ENCODE measurements around the gene SIRT2.

SIRT2 gene

GRCh38 chr19:38900743-38901190 lies 1.3 kb upstream of the SIRT2 start (continued):
- TF ChIP-seq ZNF433 (tag by site-specific recombination; IDR thresholded peaks at IDR 0.05; ENCODE audit: low read depth) (no peak), ATF2 (tag by site-specific recombination; IDR thresholded peaks at IDR 0.05; ENCODE audit: low read depth) (no peak), ZNF518A (tag by site-specific recombination; conservative IDR thresholded peaks at IDR 0.05; ENCODE audit: low read depth) (no peak), EGR2 (tag by site-specific recombination; IDR thresholded peaks at IDR 0.05; ENCODE audit: low read depth) (no peak), RBAK (tag by site-specific recombination; IDR thresholded peaks at IDR 0.05) (no peak), KLF7 (tag by site-specific recombination; IDR thresholded peaks at IDR 0.05; ENCODE audit: borderline replicate concordance) (no peak), REPIN1 (tag by site-specific recombination; IDR thresholded peaks at IDR 0.05; ENCODE audit: low read depth) (no peak), ZBTB21 (tag by site-specific recombination; IDR thresholded peaks at IDR 0.05) (peak; percentile 66), PATZ1 (tag by site-specific recombination; IDR thresholded peaks at IDR 0.05) (no peak), KLF16 (tag by site-specific recombination; IDR thresholded peaks at IDR 0.05) (no peak; the same call in none of the 2 replicates), ZNF544 (tag by site-specific recombination; IDR thresholded peaks at IDR 0.05) (no peak), BCL11A (tag by site-specific recombination; IDR thresholded peaks at IDR 0.05; ENCODE audit: low read depth) (no peak), ZNF311 (tag by site-specific recombination; IDR thresholded peaks at IDR 0.05; ENCODE audit: borderline replicate concordance) (no peak), ZNF146 (tag by site-specific recombination; IDR thresholded peaks at IDR 0.05) (no peak), ZIC2 (tag by site-specific recombination; IDR thresholded peaks at IDR 0.05) (no peak), ZNF792 (tag by site-specific recombination; IDR thresholded peaks at IDR 0.05) (0 out of 2 replicates have a peak, but pooled peaks have one; percentile 32), SETDB1 (IDR thresholded peaks at IDR 0.05; ENCODE audit: insufficient read length, low read length) (no peak), ZFP37 (tag by site-specific recombination; IDR thresholded peaks at IDR 0.05) (no peak)
- TF ChIP-seq, protein P1, sequence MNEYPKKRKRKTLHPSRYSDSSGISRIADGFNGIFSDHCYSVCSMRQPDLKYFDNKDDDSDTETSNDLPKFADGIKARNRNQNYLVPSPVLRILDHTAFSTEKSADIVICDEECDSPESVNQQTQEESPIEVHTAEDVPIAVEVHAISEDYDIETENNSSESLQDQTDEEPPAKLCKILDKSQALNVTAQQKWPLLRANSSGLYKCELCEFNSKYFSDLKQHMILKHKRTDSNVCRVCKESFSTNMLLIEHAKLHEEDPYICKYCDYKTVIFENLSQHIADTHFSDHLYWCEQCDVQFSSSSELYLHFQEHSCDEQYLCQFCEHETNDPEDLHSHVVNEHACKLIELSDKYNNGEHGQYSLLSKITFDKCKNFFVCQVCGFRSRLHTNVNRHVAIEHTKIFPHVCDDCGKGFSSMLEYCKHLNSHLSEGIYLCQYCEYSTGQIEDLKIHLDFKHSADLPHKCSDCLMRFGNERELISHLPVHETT (tag by site-specific recombination; IDR thresholded peaks at IDR 0.05): peak; percentile 50; the same call in 1 of the 2 replicates
- TF ChIP-seq, protein P2, sequence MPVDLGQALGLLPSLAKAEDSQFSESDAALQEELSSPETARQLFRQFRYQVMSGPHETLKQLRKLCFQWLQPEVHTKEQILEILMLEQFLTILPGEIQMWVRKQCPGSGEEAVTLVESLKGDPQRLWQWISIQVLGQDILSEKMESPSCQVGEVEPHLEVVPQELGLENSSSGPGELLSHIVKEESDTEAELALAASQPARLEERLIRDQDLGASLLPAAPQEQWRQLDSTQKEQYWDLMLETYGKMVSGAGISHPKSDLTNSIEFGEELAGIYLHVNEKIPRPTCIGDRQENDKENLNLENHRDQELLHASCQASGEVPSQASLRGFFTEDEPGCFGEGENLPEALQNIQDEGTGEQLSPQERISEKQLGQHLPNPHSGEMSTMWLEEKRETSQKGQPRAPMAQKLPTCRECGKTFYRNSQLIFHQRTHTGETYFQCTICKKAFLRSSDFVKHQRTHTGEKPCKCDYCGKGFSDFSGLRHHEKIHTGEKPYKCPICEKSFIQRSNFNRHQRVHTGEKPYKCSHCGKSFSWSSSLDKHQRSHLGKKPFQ (tag by site-specific recombination; IDR thresholded peaks at IDR 0.05): no peak
- TF ChIP-seq, protein P3, sequence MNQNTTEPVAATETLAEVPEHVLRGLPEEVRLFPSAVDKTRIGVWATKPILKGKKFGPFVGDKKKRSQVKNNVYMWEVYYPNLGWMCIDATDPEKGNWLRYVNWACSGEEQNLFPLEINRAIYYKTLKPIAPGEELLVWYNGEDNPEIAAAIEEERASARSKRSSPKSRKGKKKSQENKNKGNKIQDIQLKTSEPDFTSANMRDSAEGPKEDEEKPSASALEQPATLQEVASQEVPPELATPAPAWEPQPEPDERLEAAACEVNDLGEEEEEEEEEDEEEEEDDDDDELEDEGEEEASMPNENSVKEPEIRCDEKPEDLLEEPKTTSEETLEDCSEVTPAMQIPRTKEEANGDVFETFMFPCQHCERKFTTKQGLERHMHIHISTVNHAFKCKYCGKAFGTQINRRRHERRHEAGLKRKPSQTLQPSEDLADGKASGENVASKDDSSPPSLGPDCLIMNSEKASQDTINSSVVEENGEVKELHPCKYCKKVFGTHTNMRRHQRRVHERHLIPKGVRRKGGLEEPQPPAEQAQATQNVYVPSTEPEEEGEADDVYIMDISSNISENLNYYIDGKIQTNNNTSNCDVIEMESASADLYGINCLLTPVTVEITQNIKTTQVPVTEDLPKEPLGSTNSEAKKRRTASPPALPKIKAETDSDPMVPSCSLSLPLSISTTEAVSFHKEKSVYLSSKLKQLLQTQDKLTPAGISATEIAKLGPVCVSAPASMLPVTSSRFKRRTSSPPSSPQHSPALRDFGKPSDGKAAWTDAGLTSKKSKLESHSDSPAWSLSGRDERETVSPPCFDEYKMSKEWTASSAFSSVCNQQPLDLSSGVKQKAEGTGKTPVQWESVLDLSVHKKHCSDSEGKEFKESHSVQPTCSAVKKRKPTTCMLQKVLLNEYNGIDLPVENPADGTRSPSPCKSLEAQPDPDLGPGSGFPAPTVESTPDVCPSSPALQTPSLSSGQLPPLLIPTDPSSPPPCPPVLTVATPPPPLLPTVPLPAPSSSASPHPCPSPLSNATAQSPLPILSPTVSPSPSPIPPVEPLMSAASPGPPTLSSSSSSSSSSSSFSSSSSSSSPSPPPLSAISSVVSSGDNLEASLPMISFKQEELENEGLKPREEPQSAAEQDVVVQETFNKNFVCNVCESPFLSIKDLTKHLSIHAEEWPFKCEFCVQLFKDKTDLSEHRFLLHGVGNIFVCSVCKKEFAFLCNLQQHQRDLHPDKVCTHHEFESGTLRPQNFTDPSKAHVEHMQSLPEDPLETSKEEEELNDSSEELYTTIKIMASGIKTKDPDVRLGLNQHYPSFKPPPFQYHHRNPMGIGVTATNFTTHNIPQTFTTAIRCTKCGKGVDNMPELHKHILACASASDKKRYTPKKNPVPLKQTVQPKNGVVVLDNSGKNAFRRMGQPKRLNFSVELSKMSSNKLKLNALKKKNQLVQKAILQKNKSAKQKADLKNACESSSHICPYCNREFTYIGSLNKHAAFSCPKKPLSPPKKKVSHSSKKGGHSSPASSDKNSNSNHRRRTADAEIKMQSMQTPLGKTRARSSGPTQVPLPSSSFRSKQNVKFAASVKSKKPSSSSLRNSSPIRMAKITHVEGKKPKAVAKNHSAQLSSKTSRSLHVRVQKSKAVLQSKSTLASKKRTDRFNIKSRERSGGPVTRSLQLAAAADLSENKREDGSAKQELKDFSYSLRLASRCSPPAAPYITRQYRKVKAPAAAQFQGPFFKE (tag by site-specific recombination; IDR thresholded peaks at IDR 0.05; ENCODE audit: borderline replicate concordance): no peak
